Measurements from ENCODE around the gene PCGF5. TPM values are rescaled to one million over a fixed set of nuclear protein-coding genes. Genes with fewer than 3 reads are reported as not detected.

Gene PCGF5
- total and polyA plus RNA-seq, 8 donors: 19.7 to 47.2 (median 21.4) TPM

- ATAC-seq (no peak), DNase-seq (no peak)
- H3K9me3 ChIP-seq: no peaks in the 10 kb centered on the region
- H3K36me3 ChIP-seq: no peaks in the 10 kb centered on the region
- H3K27me3 ChIP-seq: no peaks in the 10 kb centered on the region
- no peak overlapping the region for H3K4me3 ChIP-seq
- TF ChIP-seq, protein P1, sequence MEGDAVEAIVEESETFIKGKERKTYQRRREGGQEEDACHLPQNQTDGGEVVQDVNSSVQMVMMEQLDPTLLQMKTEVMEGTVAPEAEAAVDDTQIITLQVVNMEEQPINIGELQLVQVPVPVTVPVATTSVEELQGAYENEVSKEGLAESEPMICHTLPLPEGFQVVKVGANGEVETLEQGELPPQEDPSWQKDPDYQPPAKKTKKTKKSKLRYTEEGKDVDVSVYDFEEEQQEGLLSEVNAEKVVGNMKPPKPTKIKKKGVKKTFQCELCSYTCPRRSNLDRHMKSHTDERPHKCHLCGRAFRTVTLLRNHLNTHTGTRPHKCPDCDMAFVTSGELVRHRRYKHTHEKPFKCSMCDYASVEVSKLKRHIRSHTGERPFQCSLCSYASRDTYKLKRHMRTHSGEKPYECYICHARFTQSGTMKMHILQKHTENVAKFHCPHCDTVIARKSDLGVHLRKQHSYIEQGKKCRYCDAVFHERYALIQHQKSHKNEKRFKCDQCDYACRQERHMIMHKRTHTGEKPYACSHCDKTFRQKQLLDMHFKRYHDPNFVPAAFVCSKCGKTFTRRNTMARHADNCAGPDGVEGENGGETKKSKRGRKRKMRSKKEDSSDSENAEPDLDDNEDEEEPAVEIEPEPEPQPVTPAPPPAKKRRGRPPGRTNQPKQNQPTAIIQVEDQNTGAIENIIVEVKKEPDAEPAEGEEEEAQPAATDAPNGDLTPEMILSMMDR (IDR thresholded peaks at IDR 0.05): no peak
- intact Hi-C loops (cut with DNase I): no loop called here
- peaks cover 9 to 30% of the 10 kb centered on the region in 2 donors for H3K4me1 ChIP-seq
- H3K27ac ChIP-seq: no peak overlapping the region
Observed at GRCh38 chr10:91200314-91201212, 19.9 kb upstream of the PCGF5 start.

- no peaks in the 10 kb centered on the region for H3K9me3 ChIP-seq
- no peak for DNase-seq
- intact Hi-C loops (cut with DNase I): no loop called here
- no peak for ATAC-seq
- peaks cover 9 to 30% of the 10 kb centered on the region in 2 donors for H3K4me1 ChIP-seq
- TF ChIP-seq, protein P1 (IDR thresholded peaks at IDR 0.05): no peak
- H3K4me3 ChIP-seq: no peak overlapping the region
- no peaks in the 10 kb centered on the region for H3K27me3 ChIP-seq
- no peaks in the 10 kb centered on the region for H3K36me3 ChIP-seq
- H3K27ac ChIP-seq: no peak overlapping the region
Observed at GRCh38 chr10:91201213-91201996, 19.1 kb upstream of the PCGF5 start.

DNA sequence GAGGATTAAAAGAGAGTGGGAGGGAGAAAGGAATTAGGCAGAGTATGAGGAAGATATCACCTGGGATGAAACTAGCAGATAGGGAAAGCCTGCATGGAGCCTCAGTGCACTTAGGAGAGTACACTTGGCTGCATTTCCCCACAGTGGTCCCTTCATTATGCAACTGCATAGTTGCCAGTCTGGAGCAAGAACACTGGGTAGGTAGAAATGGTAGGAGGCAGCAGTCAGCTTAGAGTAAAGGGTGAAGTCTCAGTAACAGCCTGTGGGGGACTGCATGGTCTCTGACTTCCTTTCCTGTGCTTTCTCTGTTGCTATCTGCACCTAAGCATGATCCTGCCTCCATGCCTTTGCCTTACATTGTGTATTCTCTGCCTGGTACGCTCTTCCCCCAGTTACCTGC is 14.0 kb upstream of the PCGF5 start:
- no peak for ATAC-seq
- intact Hi-C loops (cut with DNase I): no loop called here
- TF ChIP-seq, protein P1 (IDR thresholded peaks at IDR 0.05): no peak

GRCh38 chr10:91206837-91207474 is 13.5 kb upstream of the PCGF5 start:
- no peak overlapping the region for H3K27ac ChIP-seq
- H3K9me3 ChIP-seq: no peaks in the 10 kb centered on the region
- no peak overlapping the region for H3K4me3 ChIP-seq
- intact Hi-C loops (cut with DNase I): no loop called here
- no peaks in the 10 kb centered on the region for H3K36me3 ChIP-seq
- no peaks in the 10 kb centered on the region for H3K4me1 ChIP-seq
- TF ChIP-seq, protein P1 (IDR thresholded peaks at IDR 0.05): no peak
- H3K27me3 ChIP-seq: no peaks in the 10 kb centered on the region
- ATAC-seq (no peak), DNase-seq (no peak)

More for the DNA sequence above, 14.0 kb upstream of the PCGF5 start:
- H3K27me3 ChIP-seq: no peaks in the 10 kb centered on the region
- H3K4me3 ChIP-seq: no peak overlapping the region
- H3K9me3 ChIP-seq: no peaks in the 10 kb centered on the region
- H3K27ac ChIP-seq: no peak overlapping the region
- DNase-seq: no peak
- no peaks in the 10 kb centered on the region for H3K36me3 ChIP-seq
- peaks cover 3 to 4% of the 10 kb centered on the region in 2 donors for H3K4me1 ChIP-seq

Measured in left lung (tissue), 10 donors.